C4-2B (cell line): ENCODE results near the gene AP3S1.

Experiments
- H3K27ac ChIP-seq: fragments of 450-650 bp; 2 replicates; pipeline ENCODE4 v1.5.1; 2017
- ZFX ChIP-seq: fragments of 450-650 bp; IDR thresholded peaks from 2 replicates; pipeline ENCODE4 v1.6.1; 2017
- TF ChIP-seq, protein P1 (sequence below): fragments of 450-650 bp; conservative IDR thresholded peaks from 2 replicates; pipeline ENCODE4 v1.5.1; 2017; ENCODE audit warnings: mild to moderate bottlenecking

The AP3S1 gene

DNA sequence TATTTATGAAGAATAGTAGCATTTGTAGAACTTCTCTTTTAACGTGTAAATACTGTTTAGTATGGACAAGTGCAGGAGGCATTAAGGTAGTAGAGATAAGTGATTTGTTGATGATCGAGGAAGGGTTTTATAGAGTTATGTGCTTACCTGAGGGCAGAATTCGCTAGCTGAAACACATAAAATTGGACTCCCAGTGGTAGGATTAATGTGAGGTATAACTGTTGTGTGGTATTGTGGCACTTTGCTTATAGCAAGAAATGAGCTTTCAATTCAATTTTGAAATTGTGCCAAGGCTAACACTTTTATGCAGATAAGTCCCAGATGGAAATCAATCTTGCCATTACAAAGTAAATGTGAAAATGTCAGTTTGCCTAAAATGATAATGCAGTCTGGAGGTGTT lies 1.2 kb downstream of the AP3S1 start:
- TF ChIP-seq, protein P1, sequence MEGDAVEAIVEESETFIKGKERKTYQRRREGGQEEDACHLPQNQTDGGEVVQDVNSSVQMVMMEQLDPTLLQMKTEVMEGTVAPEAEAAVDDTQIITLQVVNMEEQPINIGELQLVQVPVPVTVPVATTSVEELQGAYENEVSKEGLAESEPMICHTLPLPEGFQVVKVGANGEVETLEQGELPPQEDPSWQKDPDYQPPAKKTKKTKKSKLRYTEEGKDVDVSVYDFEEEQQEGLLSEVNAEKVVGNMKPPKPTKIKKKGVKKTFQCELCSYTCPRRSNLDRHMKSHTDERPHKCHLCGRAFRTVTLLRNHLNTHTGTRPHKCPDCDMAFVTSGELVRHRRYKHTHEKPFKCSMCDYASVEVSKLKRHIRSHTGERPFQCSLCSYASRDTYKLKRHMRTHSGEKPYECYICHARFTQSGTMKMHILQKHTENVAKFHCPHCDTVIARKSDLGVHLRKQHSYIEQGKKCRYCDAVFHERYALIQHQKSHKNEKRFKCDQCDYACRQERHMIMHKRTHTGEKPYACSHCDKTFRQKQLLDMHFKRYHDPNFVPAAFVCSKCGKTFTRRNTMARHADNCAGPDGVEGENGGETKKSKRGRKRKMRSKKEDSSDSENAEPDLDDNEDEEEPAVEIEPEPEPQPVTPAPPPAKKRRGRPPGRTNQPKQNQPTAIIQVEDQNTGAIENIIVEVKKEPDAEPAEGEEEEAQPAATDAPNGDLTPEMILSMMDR = 0 out of 2 replicates have a peak, but pooled peaks have one; percentile 1
- no peak for TF ChIP-seq ZFX
- no peak overlapping the region for H3K27ac ChIP-seq

DNA sequence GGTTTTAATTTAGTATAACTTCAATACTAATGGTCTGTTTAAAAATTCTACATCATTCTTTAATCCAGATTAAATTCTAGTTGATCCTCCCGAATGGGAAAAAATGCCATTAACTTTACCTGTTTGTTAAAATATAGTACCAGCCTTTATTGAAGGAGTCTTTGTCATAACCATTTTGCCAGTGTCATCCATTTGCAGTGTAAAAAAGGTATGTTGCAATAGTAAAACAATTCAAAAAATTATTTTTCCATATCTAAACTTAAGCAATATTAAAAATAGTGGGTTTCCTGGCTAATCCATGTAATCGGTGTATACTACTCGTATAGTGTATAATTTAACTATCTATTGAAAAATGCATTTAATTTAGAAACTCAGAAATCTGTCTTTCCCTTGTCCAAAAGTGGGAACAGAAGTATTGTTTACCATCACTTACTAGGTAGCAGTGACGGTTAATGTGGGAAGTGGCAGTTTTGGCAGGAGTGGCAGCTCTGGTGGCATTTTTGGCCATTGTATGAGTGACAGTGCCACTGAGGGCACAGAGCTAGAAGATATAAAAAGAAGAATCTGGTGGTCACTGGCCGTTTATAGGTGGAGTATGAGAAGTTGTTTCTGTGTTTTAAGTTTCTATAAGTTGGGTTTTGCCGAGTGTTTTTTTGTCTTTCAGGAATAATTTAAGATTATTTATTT lies 1.9 kb downstream of the AP3S1 start:
- TF ChIP-seq ZFX = no peak
- no peak overlapping the region for H3K27ac ChIP-seq

DNA sequence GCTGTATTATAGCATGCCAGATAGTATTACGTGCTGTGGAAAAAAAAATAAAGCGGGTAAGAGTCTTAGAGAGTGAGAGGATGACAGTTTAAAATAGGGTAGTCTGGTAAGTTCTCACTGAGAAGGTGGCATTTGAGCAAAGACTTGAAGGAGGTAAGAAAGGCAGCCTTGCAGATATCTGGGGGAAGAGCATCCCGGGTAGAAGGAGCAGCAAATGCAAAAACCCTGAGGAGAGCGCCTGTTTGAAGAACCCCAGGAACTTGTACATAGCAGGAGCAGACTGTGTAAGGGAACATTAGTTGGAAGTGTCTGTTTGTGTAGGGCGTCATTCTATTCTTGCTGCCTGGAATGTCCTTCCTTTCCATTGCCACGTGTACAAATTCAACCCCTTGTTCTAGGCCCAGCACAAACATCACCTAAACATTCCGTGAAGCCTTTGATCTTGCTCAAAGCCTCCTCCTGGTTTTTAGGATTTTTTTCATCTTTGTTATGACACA lies 2.6 kb downstream of the AP3S1 start:
- H3K27ac ChIP-seq = no peak overlapping the region
- TF ChIP-seq ZFX = no peak
- TF ChIP-seq, protein P1 = no peak

DNA sequence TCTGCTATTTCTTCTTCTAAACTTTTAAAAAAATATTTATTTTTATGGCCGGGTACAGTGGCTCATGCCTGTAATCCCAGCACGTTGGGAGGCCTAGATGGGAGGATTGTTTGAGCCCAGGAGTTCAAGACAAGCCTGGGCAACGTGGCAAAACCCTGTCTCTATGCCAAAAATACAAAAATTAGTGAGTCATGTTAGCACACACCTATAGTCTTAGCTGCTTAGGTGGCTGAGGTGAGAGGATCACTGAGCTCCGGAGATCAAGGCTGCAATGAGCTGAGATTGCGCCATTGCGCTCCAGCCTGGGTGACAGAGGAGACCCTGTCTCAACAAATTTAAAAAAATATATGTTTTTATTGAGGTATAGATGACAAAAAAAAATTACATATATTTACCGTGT lies 5.6 kb downstream of the AP3S1 start:
- no peak for TF ChIP-seq ZFX
- TF ChIP-seq, protein P1 = no peak
- no peak overlapping the region for H3K27ac ChIP-seq

DNA sequence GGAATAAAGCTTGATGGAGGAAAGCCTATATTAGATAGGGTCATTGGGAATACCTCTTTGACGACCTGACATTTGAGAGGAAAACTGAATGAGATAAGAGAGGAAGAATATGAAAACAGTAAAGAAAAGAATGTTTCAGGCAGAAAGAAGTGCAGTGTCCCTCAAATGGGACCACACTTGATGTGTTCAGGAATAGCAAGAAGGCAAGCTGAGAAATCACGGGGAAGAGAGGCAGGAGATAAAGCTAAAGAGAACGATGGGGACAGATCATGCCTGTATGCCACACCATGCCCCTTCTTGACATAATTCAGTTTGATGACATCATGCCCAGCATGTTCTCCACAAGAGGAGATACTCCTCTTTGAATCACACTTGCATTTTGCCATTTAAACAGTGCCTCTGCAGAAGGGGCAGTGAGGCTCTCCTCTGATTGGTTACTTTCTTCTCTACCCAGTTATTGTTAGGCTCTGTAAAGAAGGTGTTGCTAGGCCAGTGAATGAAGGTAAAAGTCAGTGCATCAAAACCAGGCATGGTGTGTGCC lies 7.6 kb downstream of the AP3S1 start:
- H3K27ac ChIP-seq = no peak overlapping the region
- TF ChIP-seq, protein P1 = no peak
- no peak for TF ChIP-seq ZFX

DNA sequence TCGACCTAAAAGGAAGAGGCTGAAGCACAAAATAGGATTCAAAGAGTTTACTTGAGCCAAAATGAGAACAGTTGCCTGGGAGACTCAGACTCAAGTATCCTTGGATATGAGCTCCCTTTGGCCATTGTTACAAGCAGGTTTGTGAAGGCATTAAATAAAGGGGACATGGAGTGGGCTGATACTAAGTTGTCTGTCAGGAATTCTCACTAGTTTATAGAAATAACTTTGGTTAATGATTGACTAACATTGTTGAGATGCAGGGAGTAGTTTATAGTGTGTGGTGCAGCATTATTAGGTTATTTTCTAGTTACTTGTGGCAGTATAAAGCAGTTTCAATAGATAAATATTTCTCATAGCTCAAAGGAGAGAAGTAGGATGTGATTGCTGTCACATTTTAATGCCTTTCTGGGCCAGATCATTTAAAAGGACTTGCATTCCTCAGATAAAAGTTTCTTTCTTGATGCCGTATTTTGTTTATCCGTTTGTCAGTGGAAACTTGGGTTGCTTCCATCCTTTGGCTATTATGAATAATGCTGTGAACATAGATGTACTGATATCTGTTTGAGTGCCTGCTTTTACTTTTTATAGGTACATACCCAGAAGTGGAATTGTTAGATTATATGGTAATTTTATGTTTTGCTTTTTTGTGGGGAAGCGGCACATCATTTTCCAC lies 9.1 kb downstream of the AP3S1 start:
- TF ChIP-seq, protein P1 = no peak
- no peak for TF ChIP-seq ZFX
- no peak overlapping the region for H3K27ac ChIP-seq

DNA sequence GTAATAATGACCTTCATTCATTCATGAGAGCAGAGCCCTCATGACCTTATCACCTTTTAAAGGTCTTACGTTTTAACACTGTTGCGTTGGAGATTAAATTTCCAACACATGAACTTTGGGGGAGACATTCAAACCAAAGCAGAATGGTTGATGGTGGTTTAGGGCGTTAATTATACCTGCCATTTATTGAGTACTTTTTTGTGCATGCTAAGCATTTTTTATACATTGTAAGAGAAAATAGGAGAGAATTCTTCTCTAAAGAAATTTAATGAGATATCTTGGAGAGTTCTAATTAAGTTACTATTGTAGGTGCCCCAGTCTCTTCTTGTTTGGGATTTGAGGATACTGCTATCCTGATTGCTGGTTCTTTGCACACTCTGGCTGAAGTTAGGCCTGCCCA lies 12.4 kb downstream of the AP3S1 start:
- no peak overlapping the region for H3K27ac ChIP-seq
- TF ChIP-seq ZFX = no peak
- TF ChIP-seq, protein P1 = no peak
